Urinary bladder (tissue), 4 donors: ENCODE data around the gene RDH12. TPM values are rescaled to one million over a fixed set of nuclear protein-coding genes. Genes with fewer than 3 reads are reported as not detected.
A peak's percentile ranks its signal among the peaks of the same experiment; 100 is the strongest.
"Not testable (repeated sequence)": the region's sequence is repeated elsewhere in the genome, so short reads cannot be mapped to it uniquely, and the experiment has no call there.

ENCODE experiments used
- DNase-seq: peaks from one replicate; pipeline ENCODE4 v3.0.0-alpha.2; 2015; ENCODE audit errors: extremely low spot score
- H3K27ac ChIP-seq: one replicate; pipeline ENCODE4 v1.5.1; 2013; ENCODE audit warnings: low read depth, mild to moderate bottlenecking, moderate library complexity
- H3K36me3 ChIP-seq: one replicate; pipeline ENCODE4 v1.6.1; 2013; ENCODE audit warnings: mild to moderate bottlenecking, moderate library complexity; ENCODE audit not compliant: insufficient read depth
- H3K4me1 ChIP-seq: one replicate; pipeline ENCODE4 v1.6.1; 2013; ENCODE audit warnings: mild to moderate bottlenecking, moderate library complexity; ENCODE audit not compliant: insufficient read depth
- H3K4me3 ChIP-seq: one replicate; pipeline ENCODE4 v1.5.1; 2013; ENCODE audit warnings: low read depth, low read length
- WGBS: extraction: QIAGEN DNeasy Blood & Tissue Kit; methylation state at CpG from one replicate; pipeline ENCODE4 v1.1.7; 2013; 5-methylcytosine and 5-hydroxymethylcytosine counted together
- polyA plus RNA-seq: library from polyadenylated mRNA; stranded (reverse); fragments of 200-250 nt; gene quantifications from one replicate; pipeline ENCODE4 v1.2.3, GENCODE V29; 2013
- total RNA-seq: library from RNA; depleted of rRNA; stranded (reverse); fragments of >200 nt; gene quantifications from one replicate; pipeline ENCODE4 v1.2.3, GENCODE V29; 2014
- donor health status: healthy with polysubstance abuse.
- donor health status: healthy.

Gene RDH12
- total and polyA plus RNA-seq, 2 donors, result 0.04 TPM; not detected in 1

DNA sequence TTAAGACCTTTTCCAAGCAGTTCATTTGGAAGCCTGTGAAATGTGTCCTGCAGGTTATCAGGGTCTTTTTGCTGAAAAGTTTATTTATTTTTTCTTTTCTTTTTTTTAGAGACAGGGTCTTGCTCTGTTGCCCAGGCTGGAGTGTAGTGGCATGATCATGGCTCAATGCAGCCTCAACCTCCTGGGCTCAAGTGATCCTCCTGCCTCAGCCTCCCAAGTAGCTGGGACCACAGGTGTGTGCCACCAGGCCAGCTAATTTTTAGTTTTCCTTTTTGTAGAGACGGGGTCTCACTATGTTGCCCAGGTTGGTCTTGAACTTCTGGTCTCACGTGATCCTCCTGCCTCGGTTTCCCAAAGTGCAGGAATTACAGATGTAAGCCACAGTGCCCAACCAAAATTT, 17.7 kb downstream of the RDH12 start:
- not testable (repeated sequence) for H3K36me3 ChIP-seq, H3K4me3 ChIP-seq, H3K27ac ChIP-seq, H3K4me1 ChIP-seq, DNase-seq
- WGBS, result 89% methylated on average over 3 of the region's 3 CpGs

DNA sequence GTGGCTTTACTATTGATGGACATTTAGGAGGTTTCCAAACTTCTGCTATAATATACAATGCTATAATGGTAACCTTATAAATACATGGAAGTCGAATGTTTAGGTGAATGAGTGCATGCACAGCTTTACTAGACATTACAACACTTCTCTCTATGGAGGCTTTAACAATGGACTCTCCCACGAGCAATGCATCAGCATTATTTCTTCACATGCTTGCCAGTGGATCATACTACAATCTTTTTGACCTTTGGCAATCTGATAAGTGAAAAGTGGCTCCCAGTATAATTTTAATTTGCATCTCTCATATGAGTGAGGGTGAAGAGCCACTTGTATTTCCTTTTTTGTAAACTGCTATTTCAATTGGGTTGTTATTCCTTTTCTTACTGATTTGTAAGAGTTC, 18.2 kb downstream of the RDH12 start:
- 31% methylated on average over 2 of the region's 2 CpGs for WGBS
- Histone ChIP-seq H3K4me1 (no peaks in the 10 kb centered on the region), H3K27ac (no peak overlapping the region), H3K36me3 (no peaks in the 10 kb centered on the region), H3K4me3 (no peak overlapping the region)
- no peak for DNase-seq

- WGBS, result 63% methylated on average over 5 of the region's 5 CpGs
- no peaks in the 10 kb centered on the region for H3K36me3 ChIP-seq
- DNase-seq, result no peak
- no peak overlapping the region for H3K4me3 ChIP-seq
- H3K27ac ChIP-seq, result no peak overlapping the region
- no peaks in the 10 kb centered on the region for H3K4me1 ChIP-seq
Measured at GRCh38 chr14:67721875-67722274, 20.2 kb downstream of the RDH12 start.

DNA sequence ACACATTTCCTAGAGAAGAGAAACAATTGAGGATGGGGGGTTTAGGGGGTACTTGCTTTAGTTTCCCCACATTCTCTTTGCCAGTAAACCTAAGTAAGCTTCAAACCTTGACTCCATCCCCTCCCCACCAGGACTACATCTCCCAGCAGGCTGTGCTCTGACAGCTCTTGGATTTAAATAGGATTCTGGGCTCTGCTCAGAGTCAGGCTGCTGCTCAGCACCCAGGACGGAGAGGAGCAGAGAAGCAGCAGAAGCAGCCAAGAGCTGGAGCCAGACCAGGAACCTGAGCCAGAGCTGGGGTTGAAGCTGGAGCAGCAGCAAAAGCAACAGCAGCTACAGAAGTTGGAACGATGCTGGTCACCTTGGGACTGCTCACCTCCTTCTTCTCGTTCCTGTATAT, 20.6 kb downstream of the RDH12 start:
- Histone ChIP-seq H3K4me3 (no peak overlapping the region), H3K36me3 (no peaks in the 10 kb centered on the region), H3K27ac (no peak overlapping the region), H3K4me1 (no peaks in the 10 kb centered on the region)
- WGBS, result 15% methylated on average over 3 of the region's 3 CpGs
- DNase-seq, result peak; percentile 26

DNA sequence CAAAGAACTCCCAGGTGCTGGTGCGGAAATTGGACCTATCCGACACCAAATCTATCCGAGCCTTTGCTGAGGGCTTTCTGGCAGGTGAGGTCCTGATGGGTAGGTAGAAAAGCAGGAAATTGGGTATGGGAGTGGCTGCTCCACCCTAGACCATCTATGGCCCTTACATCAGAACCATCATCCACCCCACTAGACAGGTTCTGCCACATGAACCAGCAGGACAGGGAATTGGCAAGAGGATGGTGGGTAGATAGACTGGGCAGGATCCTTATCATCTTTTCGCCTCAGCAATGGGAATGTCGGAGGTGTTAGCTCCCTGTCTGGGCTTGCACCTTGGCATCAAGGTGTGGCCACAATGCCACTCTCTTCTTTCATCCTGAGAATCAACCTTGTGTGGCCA, 23.5 kb downstream of the RDH12 start:
- no peak for DNase-seq
- no peaks in the 10 kb centered on the region for H3K36me3 ChIP-seq
- WGBS, result 86% methylated on average over 5 of the region's 5 CpGs
- no peak overlapping the region for H3K4me3 ChIP-seq
- H3K27ac ChIP-seq, result no peak overlapping the region
- no peaks in the 10 kb centered on the region for H3K4me1 ChIP-seq

GRCh38 chr14:67727361-67727760, 25.7 kb downstream of the RDH12 start:
- Histone ChIP-seq H3K4me3 (no peak overlapping the region), H3K27ac (no peak overlapping the region), H3K4me1 (no peaks in the 10 kb centered on the region), H3K36me3 (no peaks in the 10 kb centered on the region)
- no peak for DNase-seq
- 95% methylated on average over 7 of the region's 7 CpGs for WGBS

DNA sequence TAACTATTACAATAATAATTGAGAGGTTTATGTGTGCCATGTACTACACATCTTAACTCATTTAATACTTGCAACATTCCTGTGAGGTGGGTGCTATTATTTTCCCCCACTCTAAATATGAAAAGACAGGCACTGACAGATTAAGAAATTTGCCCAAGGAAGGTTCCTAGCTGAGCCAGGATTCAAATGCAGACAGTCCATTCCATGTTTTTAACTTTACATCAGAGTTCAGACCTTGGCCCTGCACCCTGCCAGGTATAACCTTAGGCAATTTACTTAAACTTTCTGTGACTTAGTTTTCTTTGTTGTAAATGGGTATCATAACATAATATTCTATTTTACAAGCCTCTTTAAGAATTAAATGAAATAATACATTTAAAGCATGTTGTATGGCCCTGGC, 26.6 kb downstream of the RDH12 start:
- no peak for DNase-seq

GRCh38 chr14:67729072-67729885, 27.6 kb downstream of the RDH12 start:
- 45% methylated on average over 21 of the region's 21 CpGs for WGBS
- Histone ChIP-seq H3K36me3 (no peaks in the 10 kb centered on the region), H3K4me3 (no peak overlapping the region), H3K27ac (no peak overlapping the region), H3K4me1 (no peaks in the 10 kb centered on the region)
- no peak for DNase-seq

More for the DNA sequence above, 26.6 kb downstream of the RDH12 start:
- Histone ChIP-seq H3K4me3 (no peak overlapping the region), H3K27ac (no peak overlapping the region), H3K36me3 (no peaks in the 10 kb centered on the region), H3K4me1 (no peaks in the 10 kb centered on the region)

DNA sequence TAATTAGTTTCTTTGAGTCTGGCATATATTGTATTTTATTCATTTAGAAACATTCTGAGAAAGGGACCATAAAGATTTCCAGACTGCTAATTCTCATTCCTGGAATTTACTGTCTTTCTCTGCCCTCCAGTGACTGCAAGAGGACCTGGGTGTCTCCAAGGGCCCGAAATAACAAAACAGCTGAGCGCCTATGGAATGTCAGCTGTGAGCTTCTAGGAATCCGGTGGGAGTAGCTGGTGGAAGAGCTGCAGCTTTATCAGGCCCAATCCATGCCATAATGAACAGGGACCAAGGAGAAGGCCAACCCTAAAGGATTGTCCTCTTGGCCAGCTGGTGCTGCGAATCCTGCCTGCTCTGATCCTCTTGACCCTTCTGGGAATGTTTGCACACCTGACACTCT, 31.9 kb downstream of the RDH12 start:
- 69% methylated on average over 4 of the region's 4 CpGs for WGBS
- DNase-seq, result no peak
- Histone ChIP-seq H3K4me3 (no peak overlapping the region), H3K36me3 (no peaks in the 10 kb centered on the region), H3K4me1 (no peaks in the 10 kb centered on the region), H3K27ac (no peak overlapping the region)

DNA sequence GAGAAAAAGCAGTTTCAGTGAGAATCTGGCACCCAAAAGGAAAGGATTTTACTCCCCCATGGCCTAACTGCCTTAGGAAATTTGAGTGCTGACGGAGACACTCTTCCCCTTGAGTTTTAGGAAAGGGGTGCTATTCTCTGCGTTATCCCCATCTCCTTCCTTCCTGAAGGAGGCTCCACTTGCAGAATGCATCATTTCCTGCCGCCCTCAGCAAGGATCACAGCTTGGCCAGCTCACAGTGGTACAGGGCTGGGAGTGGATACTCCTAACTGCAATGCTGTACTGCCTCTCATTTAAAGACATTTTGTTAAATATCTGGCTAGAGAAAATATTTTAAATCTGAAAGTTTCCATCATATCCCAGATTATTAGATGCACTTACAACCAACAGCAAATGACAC, 33.0 kb downstream of the RDH12 start:
- Histone ChIP-seq H3K4me1 (no peaks in the 10 kb centered on the region), H3K4me3 (no peak overlapping the region), H3K27ac (no peak overlapping the region), H3K36me3 (no peaks in the 10 kb centered on the region)
- 66% methylated on average over 3 of the region's 3 CpGs for WGBS
- DNase-seq, result no peak

DNA sequence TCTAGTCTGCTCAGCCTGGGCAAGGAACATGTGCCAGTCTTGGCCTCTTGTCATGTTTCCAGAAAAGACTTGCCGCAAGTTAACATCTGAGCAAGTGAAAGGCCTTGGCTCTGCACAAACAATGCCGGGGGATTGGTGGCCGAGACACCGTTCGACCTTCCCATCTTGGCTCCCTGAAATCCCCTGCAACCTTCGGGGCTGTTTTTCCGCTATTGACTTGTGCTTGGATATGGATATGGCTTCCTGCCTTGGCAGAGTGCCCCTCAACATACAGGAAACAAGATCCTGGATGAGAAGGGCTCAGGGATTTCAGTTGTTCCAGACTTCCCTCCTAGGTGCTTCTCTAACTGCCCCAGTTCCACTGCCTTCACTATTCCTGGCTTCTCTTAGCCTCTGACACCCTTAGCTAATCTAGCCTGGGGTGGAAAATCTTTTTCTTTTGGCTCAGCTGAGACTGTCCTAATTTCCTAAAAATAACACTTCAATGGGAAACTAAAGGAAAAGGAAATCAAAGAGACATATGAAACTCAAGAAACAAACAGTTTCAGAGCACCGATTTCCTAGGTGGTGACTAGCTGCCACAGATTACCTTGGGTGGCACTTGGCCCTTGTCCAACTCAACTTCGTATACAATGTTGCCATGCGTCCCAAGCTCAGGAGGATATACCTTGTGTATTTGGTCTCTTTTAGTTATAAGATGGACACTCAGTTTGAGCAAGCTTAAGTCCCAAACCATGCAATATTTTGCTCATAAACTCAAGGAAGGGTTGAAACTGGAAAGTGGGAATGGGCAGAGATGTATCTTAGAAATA, 33.9 kb downstream of the RDH12 start:
- WGBS, result 84% methylated on average over 10 of the region's 10 CpGs
- H3K4me3 ChIP-seq, result no peak overlapping the region
- no peak for DNase-seq

DNA sequence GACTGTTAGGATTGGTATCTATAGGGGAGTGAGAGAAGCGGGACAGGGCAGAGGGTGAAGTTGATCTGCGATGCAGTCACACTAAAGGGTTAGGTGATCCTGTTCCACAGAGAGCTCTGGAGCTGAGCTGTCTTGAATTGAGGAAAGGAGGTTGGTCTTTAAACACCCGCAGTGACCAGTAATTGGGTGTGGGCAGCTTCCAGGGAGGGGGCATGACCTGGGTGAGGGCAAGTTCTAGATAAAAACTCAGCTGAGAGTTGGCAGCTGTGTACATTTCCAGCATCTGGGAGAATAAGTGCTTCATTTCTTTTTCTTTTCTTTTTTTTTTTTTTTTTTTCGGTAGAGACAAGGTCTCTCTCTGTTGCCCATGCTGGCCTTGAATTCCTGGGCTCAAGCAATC, 35.1 kb downstream of the RDH12 start:
- H3K27ac ChIP-seq, result no peak overlapping the region
- H3K4me1 ChIP-seq, result no peaks in the 10 kb centered on the region
- no peak for DNase-seq
- no peak overlapping the region for H3K4me3 ChIP-seq
- 81% methylated on average over 4 of the region's 4 CpGs for WGBS
- H3K36me3 ChIP-seq, result no peaks in the 10 kb centered on the region

More for the DNA sequence above, 33.9 kb downstream of the RDH12 start:
- no peak overlapping the region for H3K27ac ChIP-seq
- no peaks in the 10 kb centered on the region for H3K4me1 ChIP-seq
- no peaks in the 10 kb centered on the region for H3K36me3 ChIP-seq

DNA sequence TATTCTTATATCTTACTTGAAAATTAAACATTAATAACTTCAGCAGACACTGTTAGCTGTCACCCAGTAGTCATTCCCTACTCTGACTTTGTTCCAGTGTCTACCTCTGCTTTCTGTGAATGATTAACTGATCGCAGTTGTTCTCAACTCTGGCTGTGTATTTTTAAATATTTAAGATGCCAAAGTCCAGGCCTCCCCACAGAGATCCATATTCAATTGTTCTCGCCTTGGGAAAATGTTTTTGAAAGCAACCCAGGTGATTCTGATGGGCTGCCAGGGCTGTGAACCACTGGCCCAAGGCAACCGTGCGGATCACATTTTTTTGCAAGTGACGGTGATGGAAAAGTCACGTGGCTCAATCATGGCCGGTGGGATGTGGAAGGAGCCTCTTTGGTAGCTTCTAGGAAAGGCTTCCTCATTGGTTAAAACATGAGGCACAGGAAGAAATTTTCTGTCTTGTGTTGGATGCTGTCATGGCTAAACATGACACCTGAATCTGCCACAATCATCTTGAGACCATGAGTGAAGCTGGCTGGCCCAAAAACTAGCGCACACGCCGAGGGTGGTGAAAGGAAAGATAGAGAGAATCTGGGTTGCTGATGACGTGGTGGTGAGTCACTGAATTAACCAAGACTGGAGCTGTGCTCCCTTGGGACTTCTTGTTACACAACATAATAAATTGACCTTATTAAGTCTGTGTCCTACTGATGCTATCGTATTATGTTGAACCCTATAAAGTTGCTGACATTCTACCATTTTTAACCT, 37.2 kb downstream of the RDH12 start:
- Histone ChIP-seq H3K4me3 (no peak overlapping the region), H3K27ac (no peak overlapping the region), H3K36me3 (no peaks in the 10 kb centered on the region), H3K4me1 (no peaks in the 10 kb centered on the region)
- no peak for DNase-seq
- 65% methylated on average over 12 of the region's 12 CpGs for WGBS
